Mesothelial cell of epicardium (in vitro differentiated cells): ENCODE results near the gene DENND5A. TPM values are rescaled to one million over a fixed set of nuclear protein-coding genes. Genes with fewer than 3 reads are reported as not detected.

ENCODE experiments used
- DNase-seq, 2 experiments: peaks; one replicate each; pipeline ENCODE4 v3.0.0; 2021; ENCODE audit warnings: low spot score in 2 of 2; ENCODE audit not compliant: unreplicated experiment in 2 of 2
- H3K27ac Mint-ChIP-seq: 2 replicates; pipeline ENCODE4 v1.8.0; 2021; ENCODE audit warnings: mixed read lengths
- H3K27me3 Mint-ChIP-seq: 2 replicates; pipeline ENCODE4 v1.8.0; 2021; ENCODE audit warnings: low read depth, mixed read lengths
- H3K36me3 Mint-ChIP-seq: 2 replicates; pipeline ENCODE4 v1.8.0; 2021; ENCODE audit warnings: mixed read lengths
- H3K4me1 Mint-ChIP-seq: 2 replicates; pipeline ENCODE4 v1.8.0; 2021; ENCODE audit warnings: mixed read lengths
- H3K4me3 Mint-ChIP-seq: 2 replicates; pipeline ENCODE4 v1.8.0; 2021; ENCODE audit warnings: mild to moderate bottlenecking, moderate library complexity, mixed read lengths
- H3K9me3 Mint-ChIP-seq: 2 replicates; pipeline ENCODE4 v1.8.0; 2021; ENCODE audit warnings: mixed read lengths
- microRNA-seq: library from miRNA; unstranded; fragments of <30 nt; microRNA quantifications from one replicate; pipeline ENCODE4 v1.2.0, GENCODE V29; 2021; ENCODE audit warnings: inconsistent platforms, mixed read lengths
- total RNA-seq: library from RNA; stranded (reverse); gene quantifications from 3 replicates; pipeline ENCODE4 v1.2.1, GENCODE V29; 2021
- TF ChIP-seq, protein P1 (sequence below): fragments of 200-600 bp; sonication (generic); IDR thresholded peaks from one replicate; pipeline ENCODE4 v1.5.0; 2021; ENCODE audit warnings: antibody characterized with exemption; ENCODE audit not compliant: unreplicated experiment

DENND5A gene
- total RNA-seq, 1 donor from 2014 or later: 85.5 TPM

DNA sequence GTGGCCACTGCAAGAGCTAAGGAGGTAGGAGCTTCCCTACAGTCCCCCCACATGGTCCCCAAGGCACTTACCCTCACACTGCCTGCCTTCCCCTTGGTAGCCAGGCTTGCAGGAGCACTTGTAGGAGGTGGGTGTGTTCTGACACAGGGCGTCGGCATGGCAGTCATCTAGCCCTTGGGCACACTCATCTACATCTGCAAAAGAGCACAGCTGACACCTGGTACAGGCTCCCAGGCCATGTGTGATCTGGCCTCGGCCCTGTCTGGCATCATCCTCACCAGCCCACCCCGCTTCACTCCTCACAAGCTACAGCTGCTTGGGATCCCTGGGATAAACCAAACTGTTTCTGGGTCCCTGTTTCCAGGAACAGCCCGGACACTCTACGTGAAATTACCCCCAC is 175.5 kb downstream of the DENND5A start:
- H3K36me3 Mint-ChIP-seq: no peaks in the 10 kb centered on the region
- no peak overlapping the region for H3K4me3 Mint-ChIP-seq
- no peak for DNase-seq
- peaks cover 1% of the 10 kb centered on the region for H3K4me1 Mint-ChIP-seq
- H3K27ac Mint-ChIP-seq: no peak overlapping the region
- TF ChIP-seq, protein P1, sequence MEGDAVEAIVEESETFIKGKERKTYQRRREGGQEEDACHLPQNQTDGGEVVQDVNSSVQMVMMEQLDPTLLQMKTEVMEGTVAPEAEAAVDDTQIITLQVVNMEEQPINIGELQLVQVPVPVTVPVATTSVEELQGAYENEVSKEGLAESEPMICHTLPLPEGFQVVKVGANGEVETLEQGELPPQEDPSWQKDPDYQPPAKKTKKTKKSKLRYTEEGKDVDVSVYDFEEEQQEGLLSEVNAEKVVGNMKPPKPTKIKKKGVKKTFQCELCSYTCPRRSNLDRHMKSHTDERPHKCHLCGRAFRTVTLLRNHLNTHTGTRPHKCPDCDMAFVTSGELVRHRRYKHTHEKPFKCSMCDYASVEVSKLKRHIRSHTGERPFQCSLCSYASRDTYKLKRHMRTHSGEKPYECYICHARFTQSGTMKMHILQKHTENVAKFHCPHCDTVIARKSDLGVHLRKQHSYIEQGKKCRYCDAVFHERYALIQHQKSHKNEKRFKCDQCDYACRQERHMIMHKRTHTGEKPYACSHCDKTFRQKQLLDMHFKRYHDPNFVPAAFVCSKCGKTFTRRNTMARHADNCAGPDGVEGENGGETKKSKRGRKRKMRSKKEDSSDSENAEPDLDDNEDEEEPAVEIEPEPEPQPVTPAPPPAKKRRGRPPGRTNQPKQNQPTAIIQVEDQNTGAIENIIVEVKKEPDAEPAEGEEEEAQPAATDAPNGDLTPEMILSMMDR: no peak
- no peaks in the 10 kb centered on the region for H3K9me3 Mint-ChIP-seq
- H3K27me3 Mint-ChIP-seq: peaks cover 74% of the 10 kb centered on the region

DNA sequence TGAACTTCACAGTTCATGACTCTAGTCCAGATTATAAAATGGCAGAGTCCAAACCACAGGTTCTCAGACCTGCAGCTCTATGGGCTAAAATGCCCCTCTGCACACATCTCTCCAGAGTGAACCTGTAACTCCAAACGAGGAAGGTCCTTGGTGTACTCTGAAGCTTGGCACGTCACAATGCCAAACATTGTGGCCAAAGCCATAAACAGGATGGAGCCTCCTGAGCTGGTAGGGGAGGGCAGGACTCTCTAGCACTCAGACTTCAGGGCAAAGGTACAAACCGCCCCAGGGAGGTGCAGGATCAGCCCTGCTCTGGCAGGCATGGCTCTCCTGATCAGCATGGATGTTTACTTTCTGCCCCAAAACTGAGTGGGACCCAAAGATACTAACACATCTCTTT is 176.1 kb downstream of the DENND5A start:
- no peak overlapping the region for H3K4me3 Mint-ChIP-seq
- peaks cover 1% of the 10 kb centered on the region for H3K4me1 Mint-ChIP-seq
- TF ChIP-seq, protein P1: no peak
- H3K27me3 Mint-ChIP-seq: peaks cover 70% of the 10 kb centered on the region
- H3K27ac Mint-ChIP-seq: no peak overlapping the region
- DNase-seq: no peak
- H3K9me3 Mint-ChIP-seq: no peaks in the 10 kb centered on the region
- no peaks in the 10 kb centered on the region for H3K36me3 Mint-ChIP-seq

Small RNA genes lying within 50 kb of the gene (microRNA-seq; reads per million reads assigned to microRNA genes)
- not detected for gene MIR5691

Other genes with a start within 250 kb of the DENND5A start
- 1.1 to 1.7 TPM (median 1.5 TPM) in 3 replicates for gene SCUBE2, start 173.8 kb downstream of the DENND5A start, total RNA-seq
- gene TMEM41B, start 49.2 kb upstream of the DENND5A start, total RNA-seq: 59.2 to 64.5 TPM (median 63.5 TPM) in 3 replicates
- gene IPO7, start 119.3 kb upstream of the DENND5A start, total RNA-seq: 123 to 140 TPM (median 129 TPM) in 3 replicates
- 29.1 to 39.0 TPM (median 32.4 TPM) in 3 replicates for gene ZNF143, start 195.7 kb upstream of the DENND5A start, total RNA-seq